HG03521 (cell line): ENCODE data around the gene ADIG.
"Not testable (repeated sequence)": the region's sequence is repeated elsewhere in the genome, so short reads cannot be mapped to it uniquely, and the experiment has no call there.

Source experiments
- ATAC-seq: cut with Tn5 transposase; IDR thresholded peaks from one replicate; pipeline ENCODE4 v1.9.1; 2021; ENCODE audit warnings: mild to moderate bottlenecking, moderate library complexity; ENCODE audit not compliant: unreplicated experiment

The ADIG gene

GRCh38 chr20:38569747-38570525 lies 11.1 kb upstream of the ADIG start:
- ATAC-seq = no peak

GRCh38 chr20:38573413-38573812 lies 7.6 kb upstream of the ADIG start:
- no peak for ATAC-seq

GRCh38 chr20:38579219-38579910 lies 1.6 kb upstream of the ADIG start:
- ATAC-seq = no peak

GRCh38 chr20:38579921-38580320 lies 1.1 kb upstream of the ADIG start:
- no peak for ATAC-seq

DNA sequence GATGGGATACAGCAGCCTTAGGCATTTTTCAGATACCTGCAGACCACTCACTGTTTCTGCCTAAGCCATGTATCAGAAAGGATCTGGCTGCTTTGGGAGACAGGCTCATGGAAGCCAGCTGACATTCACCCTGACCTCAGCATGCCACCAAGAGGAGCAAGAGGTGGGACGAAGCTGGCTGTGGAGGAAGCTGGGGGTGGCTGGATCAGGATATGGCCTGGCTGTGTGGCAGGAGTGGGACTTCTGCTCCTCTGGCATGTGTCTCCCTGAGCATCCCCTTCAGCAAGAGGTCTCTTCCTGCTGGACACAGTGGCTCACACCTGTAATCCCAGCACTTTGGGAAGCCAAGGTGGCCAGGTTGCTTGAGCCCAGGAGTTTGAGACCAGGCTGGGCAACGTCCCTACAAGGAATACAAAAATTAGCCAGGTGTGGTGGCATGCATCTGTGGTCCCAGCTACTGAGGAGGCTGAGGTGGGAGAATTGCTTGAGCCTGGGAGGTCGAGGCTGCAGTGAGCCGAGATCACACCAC lies 897 bp downstream of the ADIG start:
- no peak for ATAC-seq

- ATAC-seq = no peak
Observed at GRCh38 chr20:38583306-38583705, 2.3 kb downstream of the ADIG start.

DNA sequence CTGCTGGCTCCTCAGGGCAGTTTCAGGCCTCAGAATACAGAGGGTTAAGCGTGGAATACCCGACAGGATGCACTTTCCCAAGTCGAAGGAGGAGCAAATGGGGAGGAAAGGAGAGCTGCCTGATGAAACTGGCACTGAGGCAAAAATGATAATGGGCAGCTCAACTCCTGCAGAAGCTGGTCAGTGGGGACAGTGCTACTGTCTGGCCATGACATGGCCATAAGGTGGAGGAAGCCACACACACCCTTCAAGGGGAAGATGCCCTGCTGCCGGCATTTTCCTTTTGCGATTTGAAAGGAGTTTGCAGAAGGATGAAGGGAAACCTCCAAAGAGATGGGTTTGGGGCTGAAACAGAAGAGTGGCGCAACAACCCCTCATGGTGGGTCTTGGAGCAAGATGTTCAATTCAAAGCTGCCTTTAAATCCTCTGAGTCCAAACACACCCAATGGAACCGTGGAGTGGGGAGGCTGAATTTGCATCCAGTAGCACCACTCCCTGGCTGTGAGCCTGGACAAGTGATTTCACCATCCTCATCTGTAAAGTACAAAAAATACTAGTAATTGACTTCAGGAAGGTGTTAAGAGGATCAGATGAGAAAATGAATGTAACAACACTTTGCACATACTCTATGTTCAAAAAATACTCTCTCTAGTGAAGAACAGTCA lies 3.2 kb downstream of the ADIG start:
- no peak for ATAC-seq

DNA sequence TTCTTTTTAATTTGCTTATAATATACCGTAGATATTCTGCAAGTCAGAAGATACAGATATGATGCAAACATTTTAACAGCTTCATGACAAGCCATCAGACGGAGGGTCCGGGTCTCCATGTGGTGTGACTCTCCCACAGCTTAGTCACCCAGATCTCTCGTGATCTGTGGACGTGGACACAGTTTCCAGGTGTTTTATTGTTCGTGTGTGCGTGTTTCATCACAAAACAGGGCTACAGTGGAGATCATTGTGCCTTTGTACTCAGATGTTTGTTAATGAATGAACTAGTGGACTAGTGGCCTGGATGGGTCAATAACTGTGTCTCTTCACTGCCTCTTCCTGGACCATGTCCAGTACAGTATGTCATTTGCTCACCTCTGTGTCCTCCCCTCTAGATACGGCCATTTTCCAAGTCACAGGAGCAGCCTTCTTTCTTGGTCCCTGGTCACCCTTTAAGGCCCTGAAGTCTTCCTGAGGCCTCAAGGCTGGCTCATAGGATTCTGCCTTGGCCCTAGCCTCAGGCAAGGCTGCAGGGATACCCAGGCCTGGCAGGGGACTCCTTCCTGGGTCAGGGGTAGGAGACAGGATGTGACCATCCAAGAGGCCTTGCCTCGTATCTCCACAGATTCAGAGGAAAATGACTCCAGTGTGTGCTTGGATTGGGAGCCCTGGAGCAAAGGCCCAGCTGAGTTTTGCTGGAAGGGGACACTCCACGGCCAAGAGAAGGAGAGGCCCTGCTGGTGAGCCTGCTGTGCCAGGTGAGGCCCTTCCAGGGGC lies 4.6 kb downstream of the ADIG start:
- ATAC-seq = no peak

DNA sequence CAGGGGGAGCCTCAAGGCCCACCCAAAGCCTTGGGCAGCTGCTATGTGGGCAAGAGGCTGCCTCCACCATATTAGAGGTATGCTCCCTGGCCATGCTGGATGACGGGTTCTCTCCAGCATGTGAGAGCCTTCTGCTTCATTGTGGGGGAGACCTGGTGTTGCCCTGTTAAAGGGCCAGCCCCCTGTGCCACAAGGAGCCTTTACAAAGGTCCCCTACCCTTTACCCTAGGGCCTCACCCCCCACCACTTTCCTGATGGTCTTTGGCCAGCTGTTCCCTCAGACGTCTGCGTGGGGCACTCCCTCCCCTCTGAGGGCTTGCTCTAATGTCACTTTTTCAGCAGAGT lies 5.2 kb downstream of the ADIG start:
- ATAC-seq = no peak

DNA sequence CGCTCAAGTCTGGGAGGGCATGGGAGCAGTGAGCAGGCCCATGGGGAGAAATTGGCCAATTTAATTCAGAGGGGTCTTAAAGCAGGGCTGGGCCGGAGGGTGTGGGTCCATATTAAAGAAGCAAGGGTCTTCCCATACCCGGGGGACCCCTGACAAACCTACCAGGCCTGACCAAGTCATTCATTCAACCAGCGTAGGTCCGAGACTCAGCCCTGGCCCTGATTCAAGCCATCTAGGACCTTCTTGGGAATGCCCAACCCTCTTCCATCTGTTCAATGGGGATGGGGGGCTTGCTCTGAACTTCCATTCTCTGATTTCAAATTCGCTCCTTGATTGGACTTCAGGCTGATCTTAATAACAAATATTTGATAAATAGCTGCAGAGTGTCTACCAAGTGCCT lies 7.3 kb downstream of the ADIG start:
- no peak for ATAC-seq

GRCh38 chr20:38589351-38589750 lies 8.4 kb downstream of the ADIG start:
- no peak for ATAC-seq

GRCh38 chr20:38589967-38590675 lies 9.1 kb downstream of the ADIG start:
- no peak for ATAC-seq

- no peak for ATAC-seq
Observed at GRCh38 chr20:38590676-38591473, 9.9 kb downstream of the ADIG start.

DNA sequence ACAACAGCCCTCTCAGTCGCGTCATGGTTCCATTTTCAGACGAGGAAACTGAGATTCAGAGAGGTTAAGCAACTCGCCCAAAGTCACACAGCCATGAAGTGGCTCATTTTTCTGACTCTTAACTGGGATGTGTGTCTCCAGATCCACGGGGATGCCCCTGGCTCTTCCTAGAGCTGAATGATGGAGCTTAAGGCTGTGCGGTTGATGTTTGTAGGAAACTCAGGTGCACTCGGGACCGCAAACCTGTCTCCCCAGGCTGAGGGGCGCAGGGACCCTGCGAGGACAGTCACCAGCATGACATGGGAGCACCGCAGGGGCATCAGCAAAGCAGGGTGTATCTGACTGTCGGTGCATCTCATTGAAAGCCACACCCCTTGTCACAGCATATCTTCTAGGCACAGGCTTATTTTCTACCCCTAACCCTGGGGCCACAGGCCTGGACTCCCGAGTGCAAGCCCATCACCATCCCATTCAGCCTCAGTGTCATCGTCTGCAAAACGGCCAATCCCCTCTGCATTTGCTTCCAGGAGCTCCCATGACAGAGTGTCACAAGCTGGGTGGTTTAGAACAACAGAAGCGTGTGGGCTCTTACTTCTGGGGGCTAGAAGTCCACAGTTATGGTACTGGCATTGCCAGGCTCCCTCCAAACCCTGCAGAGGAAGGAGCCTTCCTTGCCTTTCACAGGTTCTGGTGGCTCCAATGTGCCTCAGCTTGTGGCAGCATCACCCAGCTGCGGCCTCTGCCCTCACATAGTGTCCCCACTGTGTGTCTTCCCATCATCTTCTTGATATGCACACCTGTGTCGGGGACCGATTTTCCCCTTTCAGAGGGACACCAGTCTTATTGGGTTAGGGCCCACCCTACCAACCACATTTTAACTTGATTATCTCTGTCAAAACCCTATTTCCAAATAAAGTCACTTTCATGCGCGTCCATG lies 10.7 kb downstream of the ADIG start:
- ATAC-seq = no peak

DNA sequence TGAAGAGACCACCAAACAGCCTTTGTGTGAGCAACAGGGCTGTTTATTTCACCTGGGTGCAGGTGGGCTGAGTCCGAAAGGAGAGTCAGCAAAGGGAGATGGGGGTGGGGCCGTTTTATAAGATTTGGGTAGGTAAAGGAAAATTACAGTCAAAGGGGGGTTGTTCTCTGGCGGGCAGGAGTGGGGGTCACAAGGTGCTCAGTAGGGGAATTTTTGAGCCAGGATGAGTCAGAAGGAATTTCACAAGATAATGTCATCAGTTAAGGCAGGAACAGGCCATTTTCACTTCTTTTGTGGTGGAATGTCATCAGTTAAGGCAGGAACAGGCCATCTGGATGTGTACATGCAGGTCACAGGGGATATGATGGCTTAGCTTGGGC lies 11.4 kb downstream of the ADIG start:
- ATAC-seq = not testable (repeated sequence)

GRCh38 chr20:38594281-38594680 lies 13.3 kb downstream of the ADIG start:
- ATAC-seq = not testable (repeated sequence)

DNA sequence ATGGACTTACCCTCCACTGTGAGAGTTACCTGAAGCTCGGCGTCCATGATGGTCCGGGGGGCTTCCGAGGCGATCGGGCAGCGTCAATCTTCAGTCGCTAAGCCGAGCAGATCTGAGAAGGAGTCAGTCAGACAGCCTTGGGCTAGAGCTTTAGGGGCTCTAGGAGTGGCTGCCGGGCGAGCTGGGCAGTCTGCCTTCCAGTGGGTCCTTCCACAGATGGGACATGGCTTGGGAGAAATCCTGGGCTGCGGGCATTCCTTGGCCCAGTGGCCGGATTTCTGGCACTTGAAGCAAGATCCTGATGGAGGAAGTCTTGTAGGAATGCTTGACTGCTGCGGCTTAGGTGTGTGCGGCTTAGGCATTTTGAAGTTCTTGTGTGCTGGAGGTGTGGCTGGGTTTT lies 14.9 kb downstream of the ADIG start:
- ATAC-seq = not testable (repeated sequence)

DNA sequence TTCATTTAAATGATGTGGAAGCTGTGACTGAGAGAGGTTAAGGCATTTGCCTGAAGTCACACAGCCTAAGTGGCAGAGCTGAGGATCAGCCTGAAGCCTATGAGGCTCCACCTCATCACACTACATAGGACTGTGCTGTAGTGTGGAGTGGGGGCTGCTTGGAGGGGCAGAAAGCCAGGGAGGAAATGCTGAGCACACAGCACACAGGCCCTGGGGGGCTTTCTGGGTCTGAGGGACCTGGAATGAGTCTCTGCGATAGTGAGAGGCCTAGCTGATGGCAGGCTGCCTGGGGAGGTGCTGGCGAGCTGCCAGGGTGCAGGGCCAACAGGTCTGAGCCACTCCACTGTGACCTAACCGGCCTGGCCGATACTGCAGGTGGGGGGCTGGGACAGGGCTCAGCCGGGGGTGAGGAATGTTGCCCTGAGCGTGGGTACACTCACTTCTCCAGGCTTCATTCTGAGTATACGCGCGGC lies 18.4 kb downstream of the ADIG start:
- ATAC-seq = no peak
